ENCODE data around the gene FSD1.
A peak's percentile ranks its signal among the peaks of the same experiment; 100 is the strongest.

FSD1 gene

DNA sequence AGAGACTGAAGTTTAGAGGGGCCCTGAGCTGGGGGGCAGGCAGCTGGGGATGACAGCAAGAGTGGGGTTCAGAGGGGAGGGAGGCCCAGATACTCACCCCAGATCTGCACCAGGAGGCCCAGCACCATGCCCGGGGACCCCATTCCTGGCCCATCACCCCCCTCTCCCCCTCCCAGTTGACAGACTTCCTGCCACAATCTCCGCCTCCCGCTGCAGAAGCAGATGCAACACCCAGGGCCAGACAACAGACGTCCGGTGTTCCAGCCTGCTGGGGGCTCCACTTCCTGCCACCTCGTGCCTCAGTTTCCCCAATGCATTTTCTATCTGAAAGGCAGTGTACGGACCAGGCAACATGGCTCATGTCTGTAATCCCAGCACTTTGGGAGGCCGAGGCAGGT, 2.2 kb upstream of the FSD1 start, which contains the start of gene TMIGD2:
TSS of gene TMIGD2 (minus strand) at position 147 of the 398 bp plus-strand sequence. CDS start at position 143, 4 bp downstream.
- no peak within 1 kb of the TSS for H3K4me3 ChIP-seq (ENCODE audit: low read length, poor library complexity, severe bottlenecking)
- H3K4me2 ChIP-seq (ENCODE audit: low read depth, low read length, poor library complexity, severe bottlenecking), result no peak within 1 kb of the TSS
- no peaks in the 10 kb centered on the region for H3K9me2 ChIP-seq (replicated peaks; ENCODE audit: low read depth, low read length)
- H3K9ac ChIP-seq (ENCODE audit: low read depth, low read length, poor library complexity, severe bottlenecking), result no peak within 1 kb of the TSS
- no peaks in the 10 kb centered on the region for H3K36me3 ChIP-seq (ENCODE audit: insufficient read depth, low read length)
- H3K9me3 ChIP-seq (ENCODE audit: insufficient read depth, low read depth, low read length), result no peaks in the 10 kb centered on the region
- no peaks in the 10 kb centered on the region for H4K20me1 ChIP-seq (ENCODE audit: insufficient read depth, low read length, poor library complexity, severe bottlenecking)
- peaks cover 4% of the 10 kb centered on the region for H3K4me1 ChIP-seq (ENCODE audit: insufficient read depth, low read length, poor library complexity, severe bottlenecking)
- H3K79me2 ChIP-seq (ENCODE audit: insufficient read depth, low read length), result no peaks in the 10 kb centered on the region
- H3F3A ChIP-seq (ENCODE audit: low read depth), result no peaks in the 10 kb centered on the region
- peak within 1 kb of the TSS; percentile 43; the same call in 1 of the 2 replicates for H2AFZ ChIP-seq (ENCODE audit: low read length)
- TF ChIP-seq, protein P1, sequence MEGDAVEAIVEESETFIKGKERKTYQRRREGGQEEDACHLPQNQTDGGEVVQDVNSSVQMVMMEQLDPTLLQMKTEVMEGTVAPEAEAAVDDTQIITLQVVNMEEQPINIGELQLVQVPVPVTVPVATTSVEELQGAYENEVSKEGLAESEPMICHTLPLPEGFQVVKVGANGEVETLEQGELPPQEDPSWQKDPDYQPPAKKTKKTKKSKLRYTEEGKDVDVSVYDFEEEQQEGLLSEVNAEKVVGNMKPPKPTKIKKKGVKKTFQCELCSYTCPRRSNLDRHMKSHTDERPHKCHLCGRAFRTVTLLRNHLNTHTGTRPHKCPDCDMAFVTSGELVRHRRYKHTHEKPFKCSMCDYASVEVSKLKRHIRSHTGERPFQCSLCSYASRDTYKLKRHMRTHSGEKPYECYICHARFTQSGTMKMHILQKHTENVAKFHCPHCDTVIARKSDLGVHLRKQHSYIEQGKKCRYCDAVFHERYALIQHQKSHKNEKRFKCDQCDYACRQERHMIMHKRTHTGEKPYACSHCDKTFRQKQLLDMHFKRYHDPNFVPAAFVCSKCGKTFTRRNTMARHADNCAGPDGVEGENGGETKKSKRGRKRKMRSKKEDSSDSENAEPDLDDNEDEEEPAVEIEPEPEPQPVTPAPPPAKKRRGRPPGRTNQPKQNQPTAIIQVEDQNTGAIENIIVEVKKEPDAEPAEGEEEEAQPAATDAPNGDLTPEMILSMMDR (conservative IDR thresholded peaks at IDR 0.05; ENCODE audit: low read length), result no peak
- TF ChIP-seq EZH2phosphoT487 (IDR thresholded peaks at IDR 0.05; ENCODE audit: borderline replicate concordance), result no peak
- no peaks in the 10 kb centered on the region for H3K27me3 ChIP-seq (ENCODE audit: insufficient read depth, low read length, poor library complexity, severe bottlenecking)

DNA sequence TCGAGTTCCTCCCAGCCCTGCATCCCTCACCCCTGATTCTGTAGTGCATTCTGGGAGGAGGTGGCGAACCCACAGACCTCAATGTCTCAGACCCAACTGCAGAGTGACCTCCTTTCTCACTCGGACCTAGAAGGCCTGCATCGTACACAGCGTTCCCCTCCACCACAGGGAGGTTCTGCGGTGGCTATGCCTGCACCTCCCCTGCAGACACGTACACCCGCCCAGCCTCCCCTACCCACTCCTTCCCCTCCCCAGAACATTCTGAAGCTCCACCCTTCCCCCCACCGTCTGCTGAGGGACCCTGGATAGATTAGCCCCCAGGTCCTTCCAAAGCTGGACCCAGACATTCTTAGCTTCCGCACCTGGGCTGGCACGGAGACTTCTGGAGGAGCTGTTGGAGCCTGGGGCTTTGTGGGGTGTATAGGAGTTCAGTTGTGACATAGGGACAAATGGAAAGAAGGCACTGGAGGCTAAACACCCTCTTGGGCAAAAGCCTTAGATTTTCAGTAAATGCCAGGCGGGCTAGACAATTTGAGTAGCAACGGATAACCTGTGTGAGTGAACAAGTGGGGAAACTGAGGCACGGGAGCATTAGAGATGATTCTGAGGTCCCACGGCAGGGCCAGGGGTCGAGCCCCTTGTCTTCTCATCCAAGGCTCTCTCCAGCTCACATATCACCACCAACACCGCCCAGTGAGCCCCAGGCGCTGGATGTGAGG, 420 bp upstream of the FSD1 start:
- Histone ChIP-seq H3K4me1 (ENCODE audit: insufficient read depth, low read length, poor library complexity, severe bottlenecking) (peaks cover 4% of the 10 kb centered on the region), H3K4me3 (ENCODE audit: low read length, poor library complexity, severe bottlenecking) (peak overlapping the region; percentile 68), H3K9me2 (replicated peaks; ENCODE audit: low read depth, low read length) (no peaks in the 10 kb centered on the region), H3K79me2 (ENCODE audit: insufficient read depth, low read length) (no peaks in the 10 kb centered on the region), H3K9me3 (ENCODE audit: insufficient read depth, low read depth, low read length) (no peaks in the 10 kb centered on the region), H3F3A (ENCODE audit: low read depth) (no peaks in the 10 kb centered on the region), H3K36me3 (ENCODE audit: insufficient read depth, low read length) (no peaks in the 10 kb centered on the region), H3K4me2 (ENCODE audit: low read depth, low read length, poor library complexity, severe bottlenecking) (peak overlapping the region; percentile 18), H2AFZ (ENCODE audit: low read length) (peak overlapping the region; percentile 24), H3K27me3 (ENCODE audit: insufficient read depth, low read length, poor library complexity, severe bottlenecking) (no peaks in the 10 kb centered on the region), H4K20me1 (ENCODE audit: insufficient read depth, low read length, poor library complexity, severe bottlenecking) (no peaks in the 10 kb centered on the region), H3K9ac (ENCODE audit: low read depth, low read length, poor library complexity, severe bottlenecking) (no peak overlapping the region)
- TF ChIP-seq EZH2phosphoT487 (IDR thresholded peaks at IDR 0.05; ENCODE audit: borderline replicate concordance), result no peak
- TF ChIP-seq, protein P1 (conservative IDR thresholded peaks at IDR 0.05; ENCODE audit: low read length), result no peak

DNA sequence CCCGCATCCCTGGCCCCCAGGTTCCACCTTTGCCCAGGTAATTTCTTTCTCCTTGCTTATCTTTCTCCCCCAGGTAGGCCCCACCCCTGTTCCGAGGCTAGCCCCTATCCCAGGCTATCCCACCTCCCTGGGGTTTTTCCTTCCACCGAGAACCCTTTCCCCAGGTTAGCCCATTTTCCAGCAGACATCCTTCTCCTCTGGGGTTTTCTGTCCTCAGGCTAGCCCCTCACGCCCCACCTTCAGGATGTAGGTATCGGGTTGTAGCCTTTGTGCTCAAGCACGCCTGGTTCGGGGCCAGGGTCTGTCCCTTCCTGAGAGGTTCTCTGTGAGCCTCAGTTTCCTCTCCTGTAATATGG, 837 bp downstream of the FSD1 start:
- no peaks in the 10 kb centered on the region for H3K27me3 ChIP-seq (ENCODE audit: insufficient read depth, low read length, poor library complexity, severe bottlenecking)
- no peaks in the 10 kb centered on the region for H3K36me3 ChIP-seq (ENCODE audit: insufficient read depth, low read length)
- TF ChIP-seq, protein P1 (conservative IDR thresholded peaks at IDR 0.05; ENCODE audit: low read length), result no peak
- TF ChIP-seq EZH2phosphoT487 (IDR thresholded peaks at IDR 0.05; ENCODE audit: borderline replicate concordance), result no peak
- H3K4me2 ChIP-seq (ENCODE audit: low read depth, low read length, poor library complexity, severe bottlenecking), result no peak overlapping the region
- H3F3A ChIP-seq (ENCODE audit: low read depth), result no peaks in the 10 kb centered on the region
- H4K20me1 ChIP-seq (ENCODE audit: insufficient read depth, low read length, poor library complexity, severe bottlenecking), result no peaks in the 10 kb centered on the region
- H3K4me1 ChIP-seq (ENCODE audit: insufficient read depth, low read length, poor library complexity, severe bottlenecking), result peaks cover 4% of the 10 kb centered on the region
- H3K9ac ChIP-seq (ENCODE audit: low read depth, low read length, poor library complexity, severe bottlenecking), result no peak overlapping the region
- H3K9me2 ChIP-seq (replicated peaks; ENCODE audit: low read depth, low read length), result no peaks in the 10 kb centered on the region
- H3K4me3 ChIP-seq (ENCODE audit: low read length, poor library complexity, severe bottlenecking), result no peak overlapping the region
- no peaks in the 10 kb centered on the region for H3K79me2 ChIP-seq (ENCODE audit: insufficient read depth, low read length)
- no peak overlapping the region for H2AFZ ChIP-seq (ENCODE audit: low read length)
- no peaks in the 10 kb centered on the region for H3K9me3 ChIP-seq (ENCODE audit: insufficient read depth, low read depth, low read length)
